Measurements from ENCODE around the gene FOXL3.
"Not testable (repeated sequence)": the region's sequence is repeated elsewhere in the genome, so short reads cannot be mapped to it uniquely, and the experiment has no call there.

The FOXL3 gene

GRCh38 chr7:326809-327232 is 36.9 kb downstream of the FOXL3 start:
- no peak for DNase-seq

GRCh38 chr7:327233-327931 is 37.4 kb downstream of the FOXL3 start:
- DNase-seq: no peak

GRCh38 chr7:327991-328702 is 38.2 kb downstream of the FOXL3 start:
- no peak for DNase-seq

GRCh38 chr7:329691-330281 is 39.8 kb downstream of the FOXL3 start:
- DNase-seq: no peak

GRCh38 chr7:330511-331230 is 40.7 kb downstream of the FOXL3 start:
- no peak for DNase-seq

GRCh38 chr7:332020-332517 is 42.1 kb downstream of the FOXL3 start:
- no peak for DNase-seq

- peak; percentile 24 to 85 for DNase-seq
Measured at GRCh38 chr7:332646-333392, 42.8 kb downstream of the FOXL3 start.

GRCh38 chr7:333393-333764 is 43.4 kb downstream of the FOXL3 start:
- no peak for DNase-seq

- DNase-seq: no peak
Measured at GRCh38 chr7:334618-335357, 44.8 kb downstream of the FOXL3 start.

- no peak for DNase-seq
Measured at GRCh38 chr7:335358-336148, 45.6 kb downstream of the FOXL3 start.

- DNase-seq: not testable (repeated sequence)
Measured at GRCh38 chr7:336149-336533, 46.2 kb downstream of the FOXL3 start.

- DNase-seq: no peak
Measured at GRCh38 chr7:336810-337566, 47.0 kb downstream of the FOXL3 start.

- no peak for DNase-seq
Measured at GRCh38 chr7:337567-337951, 47.6 kb downstream of the FOXL3 start.

- no peak for DNase-seq
Measured at GRCh38 chr7:338295-339061, 48.5 kb downstream of the FOXL3 start.

- DNase-seq: no peak
Measured at GRCh38 chr7:339062-339342, 49.0 kb downstream of the FOXL3 start.

- DNase-seq: no peak
Measured at GRCh38 chr7:339696-340095, 49.7 kb downstream of the FOXL3 start.

- no peak for DNase-seq
Measured at GRCh38 chr7:340200-340937, 50.4 kb downstream of the FOXL3 start.
